ENCODE measurements around the gene WASF3.

DNA sequence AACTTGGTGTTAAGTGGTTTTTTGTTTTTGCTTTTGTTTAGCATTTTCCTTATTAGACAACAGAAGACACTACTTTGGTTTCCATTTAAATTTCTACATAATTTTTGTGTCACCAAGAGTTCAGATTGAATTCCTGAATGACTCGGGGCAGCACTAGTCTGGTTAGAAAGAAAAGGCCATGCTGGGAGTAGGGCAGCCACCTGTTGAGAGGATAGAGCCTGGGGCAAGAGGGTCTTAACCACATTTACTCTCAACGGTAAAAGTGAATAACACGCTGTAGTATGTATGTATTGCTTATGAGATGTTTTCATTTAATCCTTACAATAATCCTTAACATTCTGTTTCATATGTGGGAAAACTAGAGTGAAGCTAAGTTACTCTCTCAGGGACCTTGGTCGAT is 131.5 kb downstream of the WASF3 start:
- TF ChIP-seq YY1 (IDR thresholded peaks at IDR 0.05; ENCODE audit: insufficient read depth, insufficient read length) (no peak), ZNF274 (IDR thresholded peaks at IDR 0.05; ENCODE audit: low read depth, low read length) (no peak), SUZ12 (IDR thresholded peaks at IDR 0.05; ENCODE audit: extremely low read depth, insufficient read depth, insufficient read length) (no peak)
